GF-D8 (cell line): ENCODE results near the gene PRIM1.
A peak's percentile ranks its signal among the peaks of the same experiment; 100 is the strongest.
"Not testable (repeated sequence)": the region's sequence is repeated elsewhere in the genome, so short reads cannot be mapped to it uniquely, and the experiment has no call there.

Experiments used
- DNase-seq: peaks from one replicate; lab custom pipeline; 2025; lab: John Stamatoyannopoulos, UW

Gene PRIM1

GRCh38 chr12:56751712-56752598, at the start of gene PRIM1:
Gene PRIM1, minus strand, starts transcription at chr12:56752323. Its CDS starts 25 bp downstream, at chr12:56752298.
- DNase-seq = peak; percentile 81

GRCh38 chr12:56800221-56800620, 48.1 kb upstream of the PRIM1 start:
- no peak for DNase-seq

GRCh38 chr12:56799345-56799744, 47.2 kb upstream of the PRIM1 start:
- DNase-seq = not testable (repeated sequence)

- DNase-seq = not testable (repeated sequence)
Measured at GRCh38 chr12:56795791-56796190, 43.7 kb upstream of the PRIM1 start.

- DNase-seq = not testable (repeated sequence)
Measured at GRCh38 chr12:56795046-56795562, 43.0 kb upstream of the PRIM1 start.

- not testable (repeated sequence) for DNase-seq
Measured at GRCh38 chr12:56793124-56793523, 41.0 kb upstream of the PRIM1 start.

GRCh38 chr12:56792678-56793077, 40.6 kb upstream of the PRIM1 start:
- no peak for DNase-seq

- not testable (repeated sequence) for DNase-seq
Measured at GRCh38 chr12:56789429-56789828, 37.3 kb upstream of the PRIM1 start.

GRCh38 chr12:56787498-56787897, 35.4 kb upstream of the PRIM1 start:
- no peak for DNase-seq

- DNase-seq = no peak
Measured at GRCh38 chr12:56785874-56786273, 33.8 kb upstream of the PRIM1 start.

GRCh38 chr12:56785141-56785865, 33.2 kb upstream of the PRIM1 start:
- no peak for DNase-seq

- no peak for DNase-seq
Measured at GRCh38 chr12:56781726-56782125, 29.6 kb upstream of the PRIM1 start.

GRCh38 chr12:56778756-56779155, 26.6 kb upstream of the PRIM1 start:
- DNase-seq = no peak

GRCh38 chr12:56776654-56777053, 24.5 kb upstream of the PRIM1 start:
- DNase-seq = no peak

GRCh38 chr12:56775638-56776037, 23.5 kb upstream of the PRIM1 start:
- DNase-seq = no peak

GRCh38 chr12:56773113-56773512, 21.0 kb upstream of the PRIM1 start:
- no peak for DNase-seq

- DNase-seq = no peak
Measured at GRCh38 chr12:56772625-56773024, 20.5 kb upstream of the PRIM1 start.

GRCh38 chr12:56769868-56770267, 17.7 kb upstream of the PRIM1 start:
- DNase-seq = no peak

- DNase-seq = no peak
Measured at GRCh38 chr12:56768424-56768823, 16.3 kb upstream of the PRIM1 start.

- DNase-seq = no peak
Measured at GRCh38 chr12:56766535-56766934, 14.4 kb upstream of the PRIM1 start.

- DNase-seq = no peak
Measured at GRCh38 chr12:56763753-56764657, 11.9 kb upstream of the PRIM1 start.

- no peak for DNase-seq
Measured at GRCh38 chr12:56761812-56762211, 9.7 kb upstream of the PRIM1 start.
